GM18951 (cell line): ENCODE measurements around the gene ALDH1B1.
"Not testable (repeated sequence)": the region's sequence is repeated elsewhere in the genome, so short reads cannot be mapped to it uniquely, and the experiment has no call there.

Experiments used
- POLR2A ChIP-seq: IDR thresholded peaks from 4 replicates; pipeline ENCODE4 v1.6.1; 2011; ENCODE audit warnings: mild to moderate bottlenecking; ENCODE audit not compliant: insufficient read length, insufficient read depth; ENCODE audit errors: extremely low read depth
- in situ Hi-C: fragments of 300-500 bp; cut with MboI; formaldehyde crosslinking; loops from one replicate; pipeline ENCODE4 v1.12.0; 2022; ENCODE audit warnings: low sequenced_read_pairs, mixed read lengths, inconsistent platforms; ENCODE audit not compliant: unreplicated experiment

Gene ALDH1B1

GRCh38 chr9:38370176-38370575 lies 22.3 kb upstream of the ALDH1B1 start:
- TF ChIP-seq POLR2A, result no peak
- in situ Hi-C loops, result loop anchor here (25.0 kb wide), 1 partner anchor 283 kb away; no protein-coding TSS in a partner anchor

- in situ Hi-C loops, result loop anchor here (25.0 kb wide), 1 partner anchor 284 kb away; no protein-coding TSS in a partner anchor
- no peak for TF ChIP-seq POLR2A
These were observed 21.0 kb upstream of the ALDH1B1 start for GRCh38 chr9:38371495-38371894.

DNA sequence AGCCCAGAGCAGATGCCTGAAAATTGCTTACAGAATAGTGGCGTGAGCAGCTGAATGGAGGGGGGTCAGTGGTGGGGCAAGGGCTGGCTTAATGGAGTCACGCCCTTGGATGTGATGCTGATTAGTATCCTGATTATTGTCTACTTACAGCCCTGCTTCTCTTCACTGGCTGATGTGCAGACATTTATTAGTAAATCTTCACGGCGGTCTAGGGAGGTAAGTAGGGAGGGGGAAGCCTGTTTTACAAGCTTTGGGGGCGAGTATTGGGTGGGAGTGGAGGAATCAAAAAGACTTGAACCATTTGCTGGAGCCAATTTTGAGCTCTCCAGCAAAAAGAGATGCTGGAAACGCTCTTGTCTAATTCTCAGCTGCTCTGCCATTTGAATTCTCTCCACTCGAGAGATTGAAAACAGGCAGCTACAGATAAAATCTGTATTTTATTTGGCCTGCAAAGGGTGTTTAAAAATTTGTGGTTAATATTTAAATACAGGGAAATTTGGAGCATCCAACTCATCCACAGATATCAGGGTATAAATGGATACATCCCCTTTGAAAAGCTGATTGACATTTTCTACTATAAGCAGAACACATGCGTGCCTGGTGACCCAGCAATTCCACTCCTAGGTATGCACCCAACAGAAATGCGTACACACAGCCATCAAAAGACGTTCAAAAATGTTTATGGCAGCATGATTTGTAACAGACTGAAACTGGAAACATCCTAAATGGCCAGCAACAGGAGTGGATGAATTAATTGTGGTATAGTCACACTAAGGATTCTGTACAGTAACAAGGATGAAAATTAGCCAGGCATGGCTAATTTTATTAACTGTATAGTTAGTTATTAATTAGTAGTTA lies 19.5 kb upstream of the ALDH1B1 start:
- in situ Hi-C loops, result loop anchor here (25.0 kb wide), 1 partner anchor 286 kb away; no protein-coding TSS in a partner anchor
- no peak for TF ChIP-seq POLR2A

DNA sequence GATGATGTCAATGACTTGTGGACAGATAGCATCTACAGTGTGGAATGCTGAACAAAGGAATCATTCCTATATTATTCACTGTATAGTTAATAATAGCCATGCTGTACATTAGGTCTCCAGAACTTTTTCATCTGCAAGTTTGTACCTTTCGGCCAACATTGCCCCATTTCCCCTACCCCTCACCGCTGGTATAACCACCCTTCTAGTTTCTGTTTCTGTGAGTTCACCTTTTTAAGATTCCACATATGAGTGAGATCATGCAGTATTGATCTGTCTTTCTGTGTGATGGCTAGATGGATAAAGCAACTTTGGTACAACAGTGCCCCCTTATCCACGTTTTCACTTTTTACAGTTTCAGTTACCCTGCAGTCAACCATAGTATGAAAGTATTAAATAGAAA lies 18.8 kb upstream of the ALDH1B1 start:
- TF ChIP-seq POLR2A, result no peak
- in situ Hi-C loops, result loop anchor here (25.0 kb wide), 1 partner anchor 286 kb away; no protein-coding TSS in a partner anchor

DNA sequence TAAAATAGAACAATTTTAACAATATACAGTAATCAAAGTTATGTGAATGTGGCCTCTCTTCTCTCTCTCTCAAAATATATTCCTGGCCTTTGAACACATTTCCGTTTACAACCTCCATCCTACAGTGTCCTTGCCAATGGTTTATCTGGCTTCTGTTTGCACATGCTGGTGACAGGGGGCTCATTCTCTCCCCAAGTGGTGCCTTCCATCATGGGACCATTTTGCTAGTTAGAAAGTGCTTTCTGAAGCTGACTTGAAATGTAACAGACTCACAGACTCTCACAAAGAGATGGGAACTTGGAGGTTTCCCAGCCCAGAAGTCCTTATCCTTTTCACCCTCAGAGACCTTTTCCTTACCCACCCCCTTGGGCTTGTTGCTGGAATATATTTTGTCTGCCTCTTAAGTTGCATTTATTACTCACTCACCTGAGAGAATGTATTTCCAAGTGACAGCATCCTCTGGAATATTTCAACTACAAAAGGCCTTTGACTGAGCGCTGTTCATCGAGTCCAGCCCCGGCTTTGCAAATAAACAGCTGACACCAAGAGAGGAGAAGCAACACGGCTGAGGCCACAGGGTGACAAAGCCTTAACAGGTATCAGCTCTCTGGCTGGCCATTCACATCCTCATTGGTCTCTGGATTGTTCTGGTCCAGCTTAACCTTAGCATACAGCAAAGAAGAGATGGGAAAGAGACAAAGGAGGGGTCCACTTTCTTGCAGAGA lies 17.5 kb upstream of the ALDH1B1 start:
- in situ Hi-C loops, result loop anchor here (25.0 kb wide), 1 partner anchor 288 kb away; no protein-coding TSS in a partner anchor
- no peak for TF ChIP-seq POLR2A

DNA sequence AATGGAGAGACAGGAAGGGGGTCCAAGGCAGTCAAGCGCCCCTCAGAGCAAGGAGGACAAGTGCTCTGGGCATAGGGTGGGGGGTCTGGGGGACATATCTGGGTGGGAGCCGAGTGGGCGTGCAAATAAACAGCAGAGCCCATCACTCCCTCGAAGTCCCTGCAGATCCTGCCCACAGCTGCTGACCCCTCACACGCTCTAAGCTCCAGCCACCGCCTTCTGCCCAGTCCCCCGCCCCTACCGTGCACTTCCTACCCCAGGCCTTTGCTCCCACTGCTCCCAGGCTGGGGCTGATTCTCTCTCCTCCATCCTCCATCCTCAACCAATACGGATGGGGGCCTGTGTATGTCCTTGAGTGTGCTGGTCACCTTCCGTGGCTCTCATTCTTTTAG lies 16.9 kb upstream of the ALDH1B1 start:
- in situ Hi-C loops, result no loop called here

GRCh38 chr9:38376021-38376670 lies 16.4 kb upstream of the ALDH1B1 start:
- in situ Hi-C loops, result no loop called here
- no peak for TF ChIP-seq POLR2A

More for the DNA sequence above, 16.9 kb upstream of the ALDH1B1 start:
- no peak for TF ChIP-seq POLR2A

- in situ Hi-C loops, result not testable (repeated sequence)
These were observed 15.0 kb upstream of the ALDH1B1 start for GRCh38 chr9:38377336-38378083.

DNA sequence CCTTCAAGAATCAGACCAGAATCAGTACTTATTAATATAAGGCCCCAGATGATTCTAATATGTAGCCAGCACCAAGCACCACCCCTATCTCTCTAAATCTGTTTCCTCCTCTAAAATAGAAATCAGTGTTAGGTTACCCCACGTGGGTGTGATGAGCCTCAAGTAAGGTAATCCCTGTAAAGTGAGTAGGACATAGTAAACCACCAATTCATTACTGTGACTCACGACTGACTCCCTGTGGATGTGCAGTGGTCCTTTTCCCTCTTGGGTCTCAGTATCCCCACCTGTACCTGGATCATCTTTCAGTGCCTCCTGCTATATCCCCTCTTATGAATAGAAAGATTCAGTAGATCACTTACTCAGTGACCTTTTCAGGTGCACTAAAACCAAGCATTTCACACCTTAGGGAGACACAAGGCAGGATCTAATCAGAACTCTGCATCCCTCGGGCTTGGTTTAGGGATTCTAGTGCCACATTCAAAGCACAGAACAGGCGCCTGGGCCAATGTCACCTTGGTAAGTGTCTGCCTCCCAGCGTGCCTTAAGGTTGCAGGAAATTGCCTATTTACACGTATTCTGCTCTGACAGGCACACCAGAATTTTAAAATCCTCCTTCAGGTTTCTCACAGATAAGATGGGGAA lies 12.2 kb upstream of the ALDH1B1 start:
- in situ Hi-C loops, result no loop called here
- TF ChIP-seq POLR2A, result no peak

DNA sequence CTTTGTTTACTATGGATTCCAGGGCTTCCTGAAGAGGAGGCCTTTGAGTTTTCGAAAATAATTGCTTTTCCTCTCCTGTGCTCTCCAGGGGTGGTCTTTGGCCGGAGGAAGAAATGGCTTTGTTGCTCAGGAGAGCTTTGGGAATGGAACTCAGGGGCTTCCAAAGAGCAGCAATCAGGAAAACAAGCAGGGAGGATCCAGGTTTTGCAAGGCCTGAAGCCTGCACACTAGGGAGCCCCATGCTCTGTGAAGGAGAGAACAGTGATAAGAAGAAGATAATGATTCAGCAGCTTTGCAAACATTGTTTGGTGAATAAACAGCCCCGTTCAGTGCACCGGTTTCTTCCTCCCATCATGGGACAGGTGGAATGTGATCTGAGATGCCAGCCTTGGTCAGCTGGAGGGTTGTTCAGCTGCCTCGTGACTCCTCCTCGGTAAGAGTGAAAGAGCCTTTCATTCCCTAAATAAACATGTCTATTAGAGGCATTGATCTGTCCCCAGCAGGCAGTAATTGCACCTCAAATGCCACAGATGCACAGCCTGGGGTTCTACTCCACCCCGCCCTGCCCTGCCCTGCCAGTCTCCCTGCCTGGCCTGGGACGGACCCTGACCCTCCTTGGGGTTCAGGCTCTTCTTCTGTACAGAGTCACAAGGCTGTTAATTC lies 11.5 kb upstream of the ALDH1B1 start:
- no peak for TF ChIP-seq POLR2A
- in situ Hi-C loops, result no loop called here

DNA sequence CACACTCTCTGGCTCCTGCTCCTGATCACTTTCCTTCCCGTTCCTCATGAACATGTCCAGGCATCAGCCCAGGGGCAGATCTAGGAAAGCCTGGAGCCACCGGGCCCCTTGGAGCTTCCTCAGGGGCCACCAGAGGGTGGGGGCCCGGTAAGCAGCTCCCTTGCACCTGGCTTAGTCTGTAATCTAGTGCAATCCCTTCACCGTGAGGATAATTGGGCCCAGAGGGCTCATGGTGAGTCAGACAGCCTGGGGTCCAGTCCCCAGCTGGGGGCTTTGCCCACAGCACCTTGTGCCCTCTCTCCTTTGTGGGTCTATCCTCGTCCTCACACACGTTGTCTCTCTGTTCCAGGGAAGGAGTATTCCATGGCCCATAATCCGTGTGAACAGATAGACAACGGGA lies 10.4 kb upstream of the ALDH1B1 start:
- no peak for TF ChIP-seq POLR2A
- in situ Hi-C loops, result no loop called here
